Keratinocyte (primary cell): ENCODE measurements around the gene MIB1.

Source experiments
- EZH2 ChIP-seq: IDR thresholded peaks from one replicate; pipeline ENCODE4 v1.6.1; 2012; ENCODE audit warnings: inconsistent platforms, mild to moderate bottlenecking, low read length, moderate library complexity
- TF ChIP-seq, protein P1 (sequence below), 3 experiments: IDR thresholded peaks in 1 of 3; conservative IDR thresholded peaks in 1 of 3; optimal IDR thresholded peaks in 1 of 3; 2 replicates in 2 of 3; 3 replicates in 1 of 3; pipeline versions ENCODE3 to v1.5.1; 2011; ENCODE audit warnings: low read length in 3 of 3, mild to moderate bottlenecking in 3 of 3, moderate library complexity in 2 of 3, control low read depth in 1 of 3, inconsistent platforms in 1 of 3; ENCODE audit not compliant: insufficient read depth in 2 of 3; ENCODE audit errors: extremely low read depth in 1 of 3

DNA sequence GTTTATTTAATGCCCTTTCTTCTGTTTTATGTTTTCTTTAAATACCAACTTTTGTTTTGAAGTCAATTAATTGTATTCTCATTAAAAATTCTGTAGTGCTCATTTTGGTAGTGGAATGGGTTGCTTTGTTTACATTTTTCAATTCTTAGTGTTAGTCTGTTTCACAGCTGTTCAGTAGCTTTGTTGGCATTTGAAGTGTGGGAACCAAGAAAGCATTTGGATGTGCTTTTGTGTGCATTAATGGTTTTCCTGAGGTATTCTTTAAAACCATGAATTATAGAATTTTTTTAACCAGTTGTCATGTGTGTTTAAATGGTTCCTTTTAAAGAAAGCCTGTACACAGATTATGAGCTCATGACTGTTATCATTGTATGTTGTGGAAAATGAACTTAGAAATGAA is 19.7 kb downstream of the MIB1 start:
- TF ChIP-seq, protein P1, sequence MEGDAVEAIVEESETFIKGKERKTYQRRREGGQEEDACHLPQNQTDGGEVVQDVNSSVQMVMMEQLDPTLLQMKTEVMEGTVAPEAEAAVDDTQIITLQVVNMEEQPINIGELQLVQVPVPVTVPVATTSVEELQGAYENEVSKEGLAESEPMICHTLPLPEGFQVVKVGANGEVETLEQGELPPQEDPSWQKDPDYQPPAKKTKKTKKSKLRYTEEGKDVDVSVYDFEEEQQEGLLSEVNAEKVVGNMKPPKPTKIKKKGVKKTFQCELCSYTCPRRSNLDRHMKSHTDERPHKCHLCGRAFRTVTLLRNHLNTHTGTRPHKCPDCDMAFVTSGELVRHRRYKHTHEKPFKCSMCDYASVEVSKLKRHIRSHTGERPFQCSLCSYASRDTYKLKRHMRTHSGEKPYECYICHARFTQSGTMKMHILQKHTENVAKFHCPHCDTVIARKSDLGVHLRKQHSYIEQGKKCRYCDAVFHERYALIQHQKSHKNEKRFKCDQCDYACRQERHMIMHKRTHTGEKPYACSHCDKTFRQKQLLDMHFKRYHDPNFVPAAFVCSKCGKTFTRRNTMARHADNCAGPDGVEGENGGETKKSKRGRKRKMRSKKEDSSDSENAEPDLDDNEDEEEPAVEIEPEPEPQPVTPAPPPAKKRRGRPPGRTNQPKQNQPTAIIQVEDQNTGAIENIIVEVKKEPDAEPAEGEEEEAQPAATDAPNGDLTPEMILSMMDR (optimal IDR thresholded peaks at IDR 0.05 in 1 of 3, IDR thresholded peaks at IDR 0.05 in 1 of 3, conservative IDR thresholded peaks at IDR 0.05 in 1 of 3; ENCODE audit: extremely low read depth in 1 of 3, insufficient read depth in 2 of 3, low read length in 3 of 3): no peak
- TF ChIP-seq EZH2: no peak
